HG03342 (cell line): ENCODE results near the gene ANKS1B.
"Not testable (repeated sequence)": the region's sequence is repeated elsewhere in the genome, so short reads cannot be mapped to it uniquely, and the experiment has no call there.

ENCODE experiments used
- ATAC-seq: cut with Tn5 transposase; IDR thresholded peaks from one replicate; pipeline ENCODE4 v1.9.1; 2021; ENCODE audit warnings: mild to moderate bottlenecking, moderate library complexity; ENCODE audit not compliant: unreplicated experiment

ANKS1B gene

GRCh38 chr12:99609455-99610181, 375.1 kb downstream of the ANKS1B start:
- no peak for ATAC-seq

DNA sequence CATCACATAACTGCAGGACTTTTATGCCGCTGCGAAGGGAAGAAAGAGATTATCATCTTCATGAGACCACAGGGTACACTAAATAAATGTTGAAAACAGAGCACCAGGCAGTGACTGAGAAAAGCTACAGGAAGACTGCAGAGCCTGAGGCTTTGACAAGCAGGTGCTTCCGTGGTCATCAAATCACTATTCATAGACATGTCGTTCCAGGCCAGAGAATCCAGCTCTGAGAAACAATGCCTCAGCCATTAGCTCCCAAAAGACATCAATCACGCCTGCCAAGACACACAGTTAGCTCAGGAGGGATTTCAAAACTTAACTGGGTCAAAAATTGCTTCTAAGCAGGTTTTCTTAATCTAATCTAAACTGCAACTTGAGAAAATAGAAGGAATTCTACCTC, 384.3 kb downstream of the ANKS1B start:
- peak; percentile 94 for ATAC-seq

DNA sequence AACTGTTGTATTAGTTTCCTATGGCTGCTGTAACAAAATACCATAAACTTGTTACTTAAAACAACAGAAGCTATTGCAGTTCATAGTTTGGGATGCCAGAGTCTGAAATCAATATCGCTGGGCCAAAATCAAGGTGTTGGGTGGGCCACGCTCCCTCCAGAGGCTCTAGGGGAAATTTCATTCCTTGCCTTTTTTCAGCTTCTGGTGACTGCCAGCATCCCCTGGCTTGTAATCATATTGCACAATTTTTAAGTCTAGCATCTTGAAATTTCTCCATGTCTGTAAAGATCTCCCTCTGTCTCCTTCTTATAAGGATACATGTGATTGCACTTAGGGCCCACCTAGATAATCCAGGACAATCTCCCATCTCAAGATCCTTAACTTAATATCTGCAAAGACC, 386.0 kb downstream of the ANKS1B start:
- ATAC-seq: no peak

DNA sequence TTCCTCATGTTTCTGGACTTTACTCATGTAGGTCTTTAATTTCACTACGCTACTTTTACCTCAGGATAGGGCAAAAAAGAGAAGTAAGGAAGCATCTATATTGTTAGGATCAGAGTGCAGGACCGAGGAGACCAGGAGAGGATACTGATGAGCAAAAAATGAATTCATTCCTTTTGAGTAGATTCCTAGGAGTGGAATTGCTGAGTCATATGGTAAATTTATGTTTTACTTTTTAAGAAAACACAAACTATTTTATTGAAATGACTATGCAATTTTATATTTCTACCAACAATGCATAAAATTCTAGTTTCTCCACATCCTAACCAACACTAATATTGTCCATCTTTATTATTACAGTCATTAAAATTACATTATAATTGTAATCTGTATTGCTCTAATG, 388.0 kb downstream of the ANKS1B start:
- ATAC-seq: no peak

DNA sequence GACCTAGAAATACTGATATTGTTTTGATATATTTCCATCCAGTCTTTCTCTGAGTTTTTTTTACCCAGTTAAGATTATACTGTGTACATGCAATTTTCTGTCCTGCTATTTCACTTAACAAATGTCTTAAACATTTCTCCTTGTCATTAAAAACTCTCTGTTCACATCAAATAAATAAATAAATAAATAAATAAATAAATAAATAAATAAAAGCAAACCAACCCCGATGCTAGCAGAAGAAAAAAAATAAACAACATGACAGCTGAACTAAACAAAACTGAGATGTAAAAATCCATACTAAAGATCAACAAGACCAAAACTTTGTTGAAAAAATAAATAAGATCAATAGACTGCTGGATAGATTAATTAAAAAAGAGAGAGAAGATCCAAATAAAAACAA, 407.6 kb downstream of the ANKS1B start:
- ATAC-seq: not testable (repeated sequence)

DNA sequence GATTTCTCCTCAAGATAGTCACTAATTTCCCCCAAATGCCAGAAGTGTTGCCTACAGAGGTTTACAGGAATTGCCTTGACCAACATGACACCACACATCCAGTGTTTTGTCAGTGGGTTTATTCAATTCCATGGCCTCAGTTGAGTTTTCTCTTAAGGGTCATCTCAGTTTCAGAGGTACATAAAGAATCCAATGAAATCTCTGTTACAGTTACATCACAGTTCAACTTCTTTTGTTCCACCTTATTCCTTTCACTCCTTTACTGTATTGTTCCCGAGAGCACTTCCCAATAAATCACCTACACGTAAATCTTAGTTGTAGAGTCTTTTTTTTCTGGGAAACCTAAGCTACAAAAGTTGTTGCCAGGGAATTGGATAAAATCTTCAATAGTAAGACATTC, 410.8 kb downstream of the ANKS1B start:
- ATAC-seq: no peak

GRCh38 chr12:99567072-99567471, 417.7 kb downstream of the ANKS1B start:
- no peak for ATAC-seq

GRCh38 chr12:99558109-99558508, 426.6 kb downstream of the ANKS1B start:
- ATAC-seq: no peak

GRCh38 chr12:99553461-99553860, 431.3 kb downstream of the ANKS1B start:
- no peak for ATAC-seq

- ATAC-seq: no peak
Measured at GRCh38 chr12:99552022-99552421, 432.7 kb downstream of the ANKS1B start.

- ATAC-seq: no peak
Measured at GRCh38 chr12:99549651-99550050, 435.1 kb downstream of the ANKS1B start.

GRCh38 chr12:99549196-99549595, 435.5 kb downstream of the ANKS1B start:
- ATAC-seq: no peak

- ATAC-seq: no peak
Measured at GRCh38 chr12:99544457-99544856, 440.3 kb downstream of the ANKS1B start.

DNA sequence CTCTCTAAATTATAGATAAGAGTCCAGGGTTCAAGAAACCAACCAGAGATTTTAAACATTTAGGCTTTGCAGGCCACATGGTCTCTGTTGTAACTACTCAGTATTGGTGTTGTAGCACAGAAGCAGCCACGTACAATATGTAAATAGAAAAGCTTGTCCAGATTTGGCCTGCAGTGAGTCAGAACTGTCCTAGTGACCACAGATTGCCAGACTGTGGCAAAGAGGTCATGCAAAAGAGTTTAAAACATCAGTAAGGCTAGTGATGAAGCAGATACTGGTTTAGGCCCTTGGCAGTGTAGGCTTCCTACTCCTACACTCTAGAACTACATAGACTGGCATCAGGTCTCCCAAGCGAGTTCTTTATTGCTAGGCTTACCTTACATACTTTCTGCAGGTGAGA, 454.8 kb downstream of the ANKS1B start:
- peak; percentile 96 for ATAC-seq

GRCh38 chr12:99528478-99528877, 456.3 kb downstream of the ANKS1B start:
- no peak for ATAC-seq

DNA sequence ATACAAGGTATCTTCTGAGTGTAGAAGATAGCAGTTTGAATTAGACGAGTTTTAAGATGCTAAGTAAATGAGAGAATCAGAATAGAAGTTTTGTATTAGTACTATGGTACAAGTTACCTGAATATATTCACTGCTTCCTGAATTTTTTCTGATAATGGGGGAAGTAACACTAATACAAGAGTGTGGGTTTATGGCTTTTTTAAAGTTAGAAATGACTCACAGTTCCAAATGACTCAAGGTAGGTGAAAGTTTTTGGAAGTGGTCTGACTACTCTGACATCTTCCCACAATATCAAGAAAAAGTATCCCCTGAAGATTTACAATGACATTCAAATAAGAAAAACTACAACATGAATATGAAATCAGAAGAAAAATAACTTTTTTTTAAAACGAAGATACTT, 460.9 kb downstream of the ANKS1B start:
- ATAC-seq: no peak

GRCh38 chr12:99522456-99522855, 462.3 kb downstream of the ANKS1B start:
- ATAC-seq: no peak

- no peak for ATAC-seq
Measured at GRCh38 chr12:99521664-99522063, 463.1 kb downstream of the ANKS1B start.

DNA sequence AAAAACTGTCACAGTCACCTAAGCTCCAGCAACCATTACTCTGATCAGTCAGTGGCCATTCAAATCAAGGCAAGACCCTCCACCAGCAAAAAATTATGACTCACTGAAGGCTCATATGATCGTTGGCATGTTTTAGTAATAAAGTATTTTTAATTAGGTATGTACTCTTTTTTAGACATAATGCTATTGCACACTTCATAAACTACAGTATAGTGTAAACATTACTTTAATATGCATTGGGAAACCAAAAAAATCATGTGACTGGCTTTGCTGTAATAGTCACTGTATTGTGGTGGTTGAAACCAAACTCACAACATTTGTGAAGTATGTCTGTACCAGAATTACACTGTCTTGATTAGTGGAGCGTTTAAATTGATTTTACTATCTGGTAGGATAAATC, 471.7 kb downstream of the ANKS1B start:
- no peak for ATAC-seq

- no peak for ATAC-seq
Measured at GRCh38 chr12:99505805-99506204, 478.9 kb downstream of the ANKS1B start.

DNA sequence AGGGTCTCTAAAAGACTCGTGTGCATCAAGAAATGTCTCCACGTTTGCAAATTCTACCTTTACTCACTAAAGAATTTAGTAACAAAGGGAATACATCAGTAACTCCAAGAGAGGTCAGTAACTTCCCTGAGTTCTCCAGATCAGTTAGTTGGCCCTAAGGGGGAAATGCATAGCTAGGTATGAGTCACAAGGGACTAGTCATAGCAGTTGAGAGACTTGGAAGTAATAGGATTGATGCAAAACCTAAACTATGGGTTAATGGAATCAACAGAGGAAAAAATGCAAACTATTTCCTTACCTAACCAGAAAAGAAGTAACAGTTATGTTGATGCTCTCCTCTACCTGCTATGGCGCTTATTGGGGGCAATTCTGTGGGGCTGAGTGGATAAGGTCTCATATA, 486.0 kb downstream of the ANKS1B start:
- ATAC-seq: no peak

- ATAC-seq: no peak
Measured at GRCh38 chr12:99495799-99496198, 488.9 kb downstream of the ANKS1B start.

DNA sequence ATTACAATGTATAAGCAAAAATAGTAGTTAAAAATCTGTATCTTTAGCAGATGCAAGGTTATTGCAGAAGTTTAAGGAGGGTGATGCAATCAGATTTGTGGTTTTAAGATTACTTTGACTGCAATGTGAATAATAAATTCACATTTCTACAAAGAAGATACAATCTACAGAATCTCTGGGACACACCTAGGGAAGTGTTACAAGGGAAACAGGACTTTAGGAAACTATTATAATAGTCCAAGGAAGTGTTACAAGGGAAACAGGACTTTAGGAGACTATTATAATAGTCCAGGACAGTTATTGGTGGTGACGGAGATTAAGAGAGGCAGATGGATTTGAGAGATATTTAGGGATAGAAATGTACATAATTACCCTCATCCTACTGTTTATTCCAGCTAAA, 491.5 kb downstream of the ANKS1B start:
- no peak for ATAC-seq
